HG02852 (cell line): ENCODE measurements around the gene TACC3.

Experiments used
- ATAC-seq: cut with Tn5 transposase; IDR thresholded peaks from one replicate; pipeline ENCODE4 v1.9.1; 2021; ENCODE audit warnings: mild to moderate bottlenecking, moderate library complexity; ENCODE audit not compliant: unreplicated experiment

Gene TACC3

DNA sequence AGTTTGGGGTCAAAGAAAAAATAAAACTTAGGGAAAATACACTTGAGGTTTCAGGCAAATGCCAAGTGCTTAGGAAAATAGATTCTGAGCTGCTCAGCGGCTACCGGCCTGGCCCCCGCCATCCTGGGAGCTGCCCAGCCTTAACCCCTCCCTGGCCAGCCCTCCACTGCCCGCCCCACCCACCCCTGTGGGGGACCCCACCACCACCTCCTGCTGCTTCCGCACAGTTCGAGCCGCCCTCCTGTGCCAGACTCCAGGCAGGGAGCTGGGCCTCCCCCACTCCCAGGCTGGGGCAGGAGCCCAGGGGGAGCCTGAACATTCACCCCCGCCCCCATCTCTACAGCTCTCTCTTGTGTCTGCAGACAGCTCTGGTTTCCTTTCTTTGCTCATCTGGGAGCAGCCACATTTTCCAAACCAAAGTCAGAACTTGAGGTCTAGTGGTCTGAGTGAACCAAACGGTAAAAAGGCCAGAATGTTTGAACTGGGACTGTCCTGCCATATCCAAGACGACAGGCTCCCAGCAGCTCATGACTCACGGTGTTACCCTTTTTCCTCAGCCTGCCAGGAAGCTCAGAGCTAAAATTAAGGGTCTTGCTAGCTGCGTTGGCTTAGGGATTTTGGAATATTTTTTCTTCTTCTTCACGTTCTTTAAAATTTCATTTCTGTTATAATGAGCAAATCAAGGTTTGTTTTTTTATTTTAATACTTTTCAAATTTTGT is 67.1 kb downstream of the TACC3 start:
- ATAC-seq: no peak

DNA sequence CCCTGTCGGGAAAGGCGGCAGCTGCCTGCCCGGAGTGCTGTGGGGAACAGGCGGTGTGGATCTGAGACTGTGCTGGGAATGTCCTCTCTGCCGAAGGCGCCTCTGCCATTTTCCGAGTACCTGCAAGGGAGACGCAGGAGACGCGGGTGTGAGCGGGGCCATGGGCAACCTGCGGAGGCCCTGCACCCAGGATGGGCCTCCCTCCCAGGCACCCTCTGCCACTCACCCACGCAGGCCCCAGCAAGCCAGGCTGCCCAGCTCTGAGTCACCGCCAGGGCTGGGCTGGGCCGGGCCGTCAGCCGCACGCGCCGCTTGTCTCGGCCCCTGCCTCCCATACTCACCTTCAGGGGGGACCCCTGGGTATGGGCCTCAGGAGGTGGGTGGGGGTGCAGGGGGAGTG is 68.2 kb downstream of the TACC3 start:
- ATAC-seq: no peak

DNA sequence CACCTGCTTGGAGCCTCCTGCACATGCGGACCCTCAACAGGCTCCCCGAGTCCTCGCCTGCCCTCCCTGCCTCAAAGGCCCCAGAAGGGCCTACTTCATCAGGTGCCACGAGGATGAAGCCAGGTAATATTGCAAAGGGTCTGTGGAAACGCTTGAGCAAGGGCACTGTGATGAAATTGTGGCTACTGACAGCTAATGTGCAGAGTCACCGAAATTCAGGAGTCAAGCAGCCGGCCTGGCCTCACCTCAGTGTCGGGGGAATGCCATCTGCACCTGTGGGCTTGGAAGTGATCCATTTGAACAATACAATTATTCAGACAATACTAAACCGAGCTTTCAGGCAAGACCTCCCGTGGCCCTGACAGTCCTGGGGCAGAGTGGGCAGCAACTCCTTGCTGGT is 68.7 kb downstream of the TACC3 start:
- ATAC-seq: no peak

DNA sequence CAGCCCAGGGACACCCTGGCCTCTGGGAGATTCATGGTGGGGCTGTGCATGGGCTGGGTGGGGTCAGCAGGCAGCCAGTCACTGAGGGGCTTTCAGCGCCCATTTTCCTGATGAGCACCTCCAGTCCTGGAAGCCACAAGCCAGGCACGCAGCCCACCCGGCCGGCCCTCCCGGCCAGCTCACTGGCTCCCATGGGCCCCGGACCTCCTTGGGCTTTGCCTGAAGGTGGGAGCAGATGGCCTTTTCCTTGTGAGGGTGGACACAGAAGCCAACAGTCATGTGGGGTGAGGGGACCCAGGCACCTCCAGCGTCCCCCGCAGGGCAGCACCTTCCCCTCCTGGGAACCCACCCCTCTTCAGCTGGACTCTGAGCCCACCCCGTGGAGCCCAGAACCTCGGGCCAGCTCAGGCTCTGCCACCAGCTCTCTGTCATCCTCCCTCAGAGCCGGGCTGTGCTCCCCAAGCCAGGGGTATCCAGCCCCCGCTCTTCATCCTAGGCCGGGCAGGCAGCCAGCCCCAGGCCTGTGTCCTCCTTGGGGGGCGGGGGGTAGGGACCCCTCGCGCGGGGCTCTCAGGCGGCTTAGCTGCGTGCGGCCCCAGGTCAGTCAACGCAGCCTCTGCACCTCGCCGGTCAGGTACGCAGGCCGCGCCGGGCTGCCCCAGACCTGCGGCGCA is 71.0 kb downstream of the TACC3 start:
- ATAC-seq: no peak

DNA sequence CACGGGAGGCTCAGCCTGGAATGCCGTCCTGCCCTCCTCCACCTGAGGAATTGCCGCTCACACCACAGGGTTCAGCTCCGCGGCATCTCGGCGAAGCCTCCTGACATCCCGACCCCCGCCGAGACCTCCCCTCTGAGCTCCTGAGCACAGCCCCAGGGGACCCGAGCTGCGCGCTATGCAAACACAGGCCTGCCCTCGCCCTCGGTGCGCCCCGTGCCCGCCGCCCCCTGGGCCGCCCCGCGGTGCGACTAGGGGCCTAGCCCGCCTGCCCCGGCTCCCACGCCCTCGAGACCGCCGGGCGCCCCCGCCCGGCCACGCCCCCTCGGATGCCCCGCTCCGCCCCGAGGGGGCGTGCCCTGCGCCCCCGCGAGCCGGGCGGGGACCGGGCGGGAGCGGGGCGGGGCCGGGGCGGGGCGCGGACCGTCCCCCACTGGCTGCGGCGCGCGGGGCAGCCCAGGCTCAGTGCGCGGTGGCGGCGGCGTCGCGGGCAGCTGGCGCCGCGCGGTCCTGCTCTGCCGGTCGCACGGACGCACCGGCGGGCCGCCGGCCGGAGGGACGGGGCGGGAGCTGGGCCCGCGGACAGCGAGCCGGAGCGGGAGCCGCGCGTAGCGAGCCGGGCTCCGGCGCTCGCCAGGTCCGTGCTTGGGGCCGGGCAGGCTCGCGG is 71.6 kb downstream of the TACC3 start, which contains the start of gene FGFR3:
FGFR3 (plus strand) TSS at position 462 of the 664 bp plus-strand sequence. CDS start 642 bp downstream, outside the sequence.
- ATAC-seq: peak; percentile 50

DNA sequence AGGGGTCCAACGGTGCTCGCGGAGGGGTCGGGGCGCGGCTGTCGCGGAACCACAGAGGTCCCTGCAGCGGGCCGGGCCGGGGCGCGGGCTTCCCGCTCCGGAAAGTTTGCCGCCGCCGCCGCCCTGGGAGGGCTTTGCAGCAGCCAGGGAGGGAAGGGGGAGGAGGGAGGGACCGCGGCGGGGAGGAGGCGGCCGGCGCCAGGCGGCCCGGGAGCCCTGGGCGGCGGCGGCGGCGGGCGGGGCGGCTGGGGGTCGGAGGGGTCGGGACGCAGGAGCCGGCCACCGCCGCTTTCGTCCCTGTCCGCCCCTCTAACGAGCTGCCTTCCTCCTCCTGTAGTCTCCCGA is 72.1 kb downstream of the TACC3 start:
- peak; percentile 20 for ATAC-seq

DNA sequence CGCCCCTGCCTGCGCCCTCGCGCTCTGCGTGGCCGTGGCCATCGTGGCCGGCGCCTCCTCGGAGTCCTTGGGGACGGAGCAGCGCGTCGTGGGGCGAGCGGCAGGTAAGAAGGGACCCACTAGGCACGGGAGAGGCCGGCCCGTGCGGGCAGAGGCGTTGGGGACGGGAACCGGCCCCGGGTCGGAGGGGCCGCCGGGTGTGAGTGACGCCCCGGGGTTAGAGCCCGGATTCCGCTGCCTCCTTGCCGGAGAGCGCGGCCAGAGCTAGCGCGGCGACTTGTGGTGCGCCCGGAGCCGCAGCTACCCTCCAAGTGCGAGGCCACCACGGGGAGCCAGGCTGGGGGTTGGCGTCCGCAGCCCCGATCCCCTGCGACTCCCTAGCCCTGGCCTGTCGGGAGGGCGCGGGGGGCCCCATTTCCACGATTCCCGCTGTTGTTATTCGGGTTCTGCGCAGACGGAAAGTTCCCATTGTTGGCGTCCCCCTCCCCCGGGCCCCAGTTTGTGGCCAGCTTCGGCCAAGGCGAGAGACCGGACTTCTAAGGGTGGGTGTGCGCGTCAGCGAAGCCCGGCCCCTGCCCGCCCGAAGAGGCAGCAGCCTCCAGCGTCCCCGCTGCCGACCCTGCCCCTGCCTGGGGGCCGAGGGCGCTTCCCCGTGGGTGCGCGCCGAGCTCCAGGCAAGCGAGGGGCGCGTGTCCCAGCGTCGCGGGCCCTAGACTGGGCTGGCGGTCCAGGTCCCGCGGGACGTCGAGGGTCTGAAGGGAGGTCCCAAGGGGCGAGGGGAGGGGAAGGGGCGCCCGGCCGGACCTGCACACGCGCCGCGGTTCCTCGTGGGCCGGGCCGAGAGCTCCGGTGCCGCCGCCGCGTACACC is 72.9 kb downstream of the TACC3 start:
- ATAC-seq: no peak
